ENCODE measurements around the gene BRSK2. TPM values are rescaled to one million over a fixed set of nuclear protein-coding genes. Genes with fewer than 3 reads are reported as not detected.
A peak's percentile ranks its signal among the peaks of the same experiment; 100 is the strongest.

The BRSK2 gene
- total RNA-seq, 4 donors from 2014 or later, result 0.26 to 0.30 TPM; not detected in 2

DNA sequence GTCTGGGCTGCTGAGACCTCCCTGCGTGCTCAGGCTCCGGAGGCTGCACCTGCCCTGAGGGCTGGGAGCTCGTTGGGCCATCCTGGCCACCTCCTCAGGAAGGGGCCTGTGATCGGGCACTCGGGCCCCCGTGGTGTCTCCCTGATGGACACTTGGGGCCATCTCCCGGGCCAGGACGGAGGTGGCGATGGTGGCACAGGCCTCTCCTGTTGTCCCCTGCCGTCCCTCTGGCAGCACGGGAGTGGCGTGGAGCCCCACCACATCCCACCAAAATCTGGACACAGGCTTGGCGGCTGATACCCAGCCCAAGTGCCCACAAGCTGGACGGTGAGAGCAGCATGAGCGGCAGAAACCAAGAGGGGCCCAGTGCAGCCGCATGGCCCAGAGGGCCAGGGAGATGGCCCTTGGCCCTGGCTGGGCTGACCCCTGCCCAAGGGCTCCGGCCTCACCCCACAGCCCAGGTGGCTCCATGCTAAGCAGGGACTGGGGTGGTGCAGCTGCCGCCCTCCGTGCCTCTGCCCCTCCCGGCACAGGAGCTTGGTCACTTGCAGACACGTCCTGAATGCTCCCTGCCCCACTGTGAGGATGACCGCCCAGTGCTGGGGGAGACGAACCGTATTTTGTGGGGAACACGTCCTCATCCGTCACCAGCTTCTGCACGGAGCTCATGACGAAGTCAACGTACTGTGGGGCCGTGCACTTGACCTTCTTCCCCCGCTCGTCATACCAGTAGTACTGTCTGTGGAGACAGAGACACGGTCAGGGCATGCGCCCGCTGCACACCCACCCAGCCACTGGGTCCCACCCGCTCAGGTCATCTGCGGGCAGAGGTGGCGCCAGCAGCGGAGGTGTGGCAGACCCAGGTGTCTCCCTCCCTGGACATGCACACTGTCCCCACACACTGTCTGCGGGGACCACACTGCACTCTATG is 81.2 kb downstream of the BRSK2 start:
- Histone ChIP-seq H3K9me3 (no peaks in the 10 kb centered on the region), H3K27ac (no peak overlapping the region), H3K4me1 (no peaks in the 10 kb centered on the region), H3K4me3 (no peak overlapping the region), H3K36me3 (peaks cover 82% of the 10 kb centered on the region), H3K27me3 (no peaks in the 10 kb centered on the region)
- TF ChIP-seq POLR2A (IDR thresholded peaks at IDR 0.05), result no peak
- TF ChIP-seq CTCF (IDR thresholded peaks at IDR 0.05), result no peak
- TF ChIP-seq EP300 (IDR thresholded peaks at IDR 0.05), result no peak
- TF ChIP-seq POLR2AphosphoS5 (IDR thresholded peaks at IDR 0.05), result no peak
- 91% methylated on average over 9 of the region's 40 CpGs for WGBS
- DNase-seq (ENCODE audit: low spot score in 2 of 2), result peak in 1 of 2 donors; percentile 43

DNA sequence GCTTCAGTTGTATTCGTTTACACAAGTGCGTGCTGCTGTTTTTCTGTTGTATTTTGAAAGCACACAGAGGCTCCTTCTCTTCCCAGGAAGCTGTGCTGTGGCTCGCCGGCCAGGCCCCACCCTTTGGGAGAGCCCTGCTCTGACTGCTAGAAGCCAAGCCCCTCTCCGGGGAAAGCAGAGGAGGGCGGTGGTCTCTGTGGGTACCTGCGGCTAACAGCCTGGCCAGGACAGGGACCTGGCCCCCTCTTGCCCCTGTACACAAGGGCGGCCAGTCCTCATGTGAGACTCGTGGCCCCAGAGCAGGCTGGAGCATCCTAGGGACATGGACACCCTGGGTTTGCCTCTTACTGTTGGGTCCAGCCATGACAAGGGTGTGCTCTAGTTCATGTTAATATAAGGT is 82.0 kb downstream of the BRSK2 start:
- Histone ChIP-seq H3K27me3 (no peaks in the 10 kb centered on the region), H3K4me1 (no peaks in the 10 kb centered on the region), H3K27ac (no peak overlapping the region), H3K36me3 (peaks cover 86% of the 10 kb centered on the region), H3K9me3 (no peaks in the 10 kb centered on the region), H3K4me3 (no peak overlapping the region)
- TF ChIP-seq POLR2A (IDR thresholded peaks at IDR 0.05) (no peak), EP300 (IDR thresholded peaks at IDR 0.05) (no peak), CTCF (IDR thresholded peaks at IDR 0.05) (no peak), POLR2AphosphoS5 (IDR thresholded peaks at IDR 0.05) (no peak)
- DNase-seq (ENCODE audit: low spot score in 2 of 2), result peak in 1 of 2 donors; percentile 34
- 64% methylated on average over 5 of the region's 9 CpGs for WGBS

- 79% methylated on average over 6 of the region's 21 CpGs for WGBS
- Histone ChIP-seq H3K36me3 (peaks cover 92% of the 10 kb centered on the region), H3K4me3 (no peak overlapping the region), H3K27ac (no peak overlapping the region), H3K27me3 (no peaks in the 10 kb centered on the region), H3K9me3 (no peaks in the 10 kb centered on the region), H3K4me1 (no peaks in the 10 kb centered on the region)
- TF ChIP-seq EP300 (IDR thresholded peaks at IDR 0.05), result no peak
- peak in 1 of 2 donors; percentile 58 for DNase-seq (ENCODE audit: low spot score in 2 of 2)
Measured at GRCh38 chr11:1472180-1473005, 82.7 kb downstream of the BRSK2 start.

GRCh38 chr11:1473011-1473628 is 83.4 kb downstream of the BRSK2 start:
- Histone ChIP-seq H3K27ac (no peak overlapping the region), H3K27me3 (no peaks in the 10 kb centered on the region), H3K4me1 (no peaks in the 10 kb centered on the region), H3K4me3 (no peak overlapping the region), H3K36me3 (peaks cover 95% of the 10 kb centered on the region), H3K9me3 (no peaks in the 10 kb centered on the region)
- WGBS, result 91% methylated on average over 6 of the region's 12 CpGs
- peak in 1 of 2 donors; percentile 45 for DNase-seq (ENCODE audit: low spot score in 2 of 2)
- TF ChIP-seq EP300 (IDR thresholded peaks at IDR 0.05) (no peak), CTCF (IDR thresholded peaks at IDR 0.05) (no peak)

DNA sequence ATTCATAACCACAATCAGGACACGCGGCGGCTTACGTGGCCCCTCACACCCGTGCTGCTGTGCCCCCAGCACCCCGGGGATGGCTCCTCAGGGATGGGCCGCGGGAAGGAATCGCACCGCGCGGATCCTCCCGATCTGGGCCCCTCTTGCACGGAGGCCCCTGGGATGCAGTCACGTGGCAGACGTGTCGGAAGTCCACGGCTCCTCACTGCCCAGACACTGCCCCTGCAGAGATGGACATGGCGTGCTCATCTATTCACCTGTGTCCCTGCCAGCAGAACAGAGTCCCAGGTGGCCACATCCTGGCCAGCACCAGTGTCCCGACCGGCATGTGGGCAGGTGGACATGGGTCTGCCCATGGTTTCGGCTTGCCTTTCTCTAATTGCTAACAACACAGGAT is 84.1 kb downstream of the BRSK2 start:
- Histone ChIP-seq H3K36me3 (peaks cover 97% of the 10 kb centered on the region), H3K27ac (no peak overlapping the region), H3K4me1 (no peaks in the 10 kb centered on the region), H3K9me3 (no peaks in the 10 kb centered on the region), H3K4me3 (no peak overlapping the region), H3K27me3 (no peaks in the 10 kb centered on the region)
- TF ChIP-seq CTCF (IDR thresholded peaks at IDR 0.05) (no peak), EP300 (IDR thresholded peaks at IDR 0.05) (no peak), POLR2A (IDR thresholded peaks at IDR 0.05) (no peak), POLR2AphosphoS5 (IDR thresholded peaks at IDR 0.05) (no peak)
- 95% methylated on average over 17 of the region's 22 CpGs for WGBS
- DNase-seq (ENCODE audit: low spot score in 2 of 2), result peak in 1 of 2 donors; percentile 48
